Stimulated activated CD8-positive, alpha-beta memory T cell treated with anti-CD3 and anti-CD28 coated beads, Interleukin-4, amount 100 ng/mL, for 1 hour (primary cell): ENCODE measurements around the gene PGLYRP2.

Experiments
- DNase-seq, 2 donors: peaks; one replicate each; pipeline ENCODE4 v3.0.0-alpha.2; 2020; ENCODE audit warnings: low read depth in 2 of 2, low spot score in 1 of 2

PGLYRP2 gene

DNA sequence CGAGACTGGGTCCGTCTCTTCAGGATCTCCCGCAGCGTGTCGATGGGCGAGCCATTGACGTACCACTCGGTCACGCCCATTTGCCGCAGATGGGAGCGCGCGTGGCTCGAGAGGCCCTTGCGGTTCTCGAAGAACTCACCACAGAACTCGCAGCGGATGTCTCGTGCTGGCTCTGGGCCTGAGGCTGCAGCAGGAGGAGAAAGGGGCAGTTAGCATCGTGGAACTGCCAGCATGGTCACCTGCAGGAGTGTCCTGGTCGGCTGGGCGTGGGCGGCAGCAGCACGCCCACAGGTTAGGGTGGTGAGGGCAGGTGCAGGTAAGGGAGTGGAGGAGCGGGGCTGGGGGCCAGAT lies 52.0 kb downstream of the PGLYRP2 start:
- no peak for DNase-seq

DNA sequence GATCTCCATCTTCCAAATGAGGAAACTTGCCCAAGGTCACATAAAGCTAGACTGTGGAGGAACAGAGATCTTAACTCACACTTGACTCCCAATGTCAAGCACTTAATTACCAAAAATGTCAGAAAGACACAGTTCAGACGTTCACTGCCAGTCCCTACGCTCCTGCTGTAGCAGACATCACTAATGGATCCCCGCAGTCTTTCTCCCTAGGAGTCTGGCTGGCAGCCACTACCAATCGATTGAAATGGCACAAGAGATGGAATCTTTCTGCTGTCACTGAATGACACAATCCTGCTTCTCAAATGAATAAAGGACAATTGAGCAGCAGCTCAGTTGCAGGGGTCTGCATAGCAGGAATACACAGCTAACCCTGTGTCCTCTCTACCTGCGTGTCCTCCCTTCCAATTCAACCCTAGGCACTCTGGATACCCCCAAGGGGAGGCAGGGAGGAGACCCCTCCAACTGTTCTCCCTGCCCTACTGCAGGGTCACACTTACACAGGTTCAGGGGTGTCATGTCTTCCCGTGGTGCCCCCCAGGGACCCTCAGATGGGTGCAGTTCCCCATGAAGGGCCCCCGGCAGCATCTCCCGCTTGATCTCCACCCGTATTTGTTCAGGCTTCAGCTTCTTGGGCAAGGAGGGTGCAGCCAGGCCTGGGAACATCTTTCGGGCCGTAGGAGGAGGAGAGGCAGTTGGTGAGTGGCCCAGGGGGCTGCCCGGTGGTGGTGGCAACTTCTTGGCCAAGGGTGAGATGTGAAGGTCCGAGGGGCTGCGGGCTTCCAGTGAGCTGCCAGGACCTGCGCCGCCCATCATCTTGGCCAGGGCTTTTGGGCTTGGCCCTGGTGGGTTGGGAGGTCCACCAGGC lies 52.6 kb downstream of the PGLYRP2 start:
- no peak for DNase-seq

DNA sequence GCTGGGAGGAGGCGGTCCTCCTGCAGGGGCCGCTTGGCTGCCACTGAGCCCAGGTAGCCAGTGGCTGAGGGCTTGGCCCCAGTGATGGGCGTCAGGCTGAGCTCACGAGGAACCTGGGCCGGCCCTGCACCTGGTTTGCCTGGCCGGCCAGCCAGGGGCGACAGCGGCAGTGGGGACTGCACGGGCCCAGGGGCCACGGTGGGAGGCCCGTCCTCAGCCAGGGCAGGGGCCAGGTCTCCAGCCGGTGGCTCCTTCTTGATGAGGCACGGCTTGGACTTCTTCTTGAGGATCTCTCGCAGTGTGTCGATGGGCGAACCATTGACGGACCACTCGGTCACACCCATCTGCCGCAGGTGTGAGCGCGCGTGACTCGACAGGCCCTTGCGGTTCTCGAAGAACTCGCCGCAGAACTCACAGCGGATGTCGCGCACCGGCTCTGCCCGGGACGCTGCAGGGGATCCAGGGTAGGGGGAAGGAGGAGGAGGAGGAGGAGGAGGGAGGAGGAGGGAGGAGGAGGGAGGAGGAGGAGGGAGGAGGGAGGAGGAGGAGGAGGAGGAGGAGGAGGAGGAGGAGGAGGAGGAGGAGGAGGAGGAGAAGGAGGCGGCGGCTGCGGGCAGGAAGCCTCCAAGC lies 53.9 kb downstream of the PGLYRP2 start:
- no peak for DNase-seq

DNA sequence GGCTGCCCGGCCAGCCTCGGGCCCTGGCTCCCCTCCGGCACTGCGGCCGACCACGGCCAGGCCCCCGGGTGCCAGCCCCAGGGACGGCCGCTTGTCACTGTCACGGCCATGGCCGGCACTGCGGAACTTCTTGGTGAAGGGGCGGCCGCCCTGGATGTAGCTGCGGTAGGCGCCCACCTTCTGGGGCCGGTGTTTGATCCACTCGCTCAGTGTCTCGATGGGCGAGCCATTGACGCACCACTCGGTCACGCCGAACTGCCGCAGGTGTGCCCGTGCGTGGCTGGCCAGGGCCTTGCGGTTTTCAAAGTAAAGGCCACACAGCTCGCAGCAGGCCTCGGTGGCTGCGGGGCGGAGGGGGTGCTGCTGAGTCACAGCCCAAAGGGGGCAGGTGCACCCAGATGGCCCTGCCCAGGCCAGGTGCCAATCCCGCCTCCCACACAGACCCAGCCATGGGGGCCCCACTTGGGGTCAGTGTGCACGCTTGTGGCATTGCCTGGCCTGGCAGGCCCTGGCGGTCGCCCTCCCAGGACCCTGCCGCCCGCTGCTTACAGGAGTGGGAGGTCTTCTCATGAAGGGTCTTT lies 54.5 kb downstream of the PGLYRP2 start:
- no peak for DNase-seq

DNA sequence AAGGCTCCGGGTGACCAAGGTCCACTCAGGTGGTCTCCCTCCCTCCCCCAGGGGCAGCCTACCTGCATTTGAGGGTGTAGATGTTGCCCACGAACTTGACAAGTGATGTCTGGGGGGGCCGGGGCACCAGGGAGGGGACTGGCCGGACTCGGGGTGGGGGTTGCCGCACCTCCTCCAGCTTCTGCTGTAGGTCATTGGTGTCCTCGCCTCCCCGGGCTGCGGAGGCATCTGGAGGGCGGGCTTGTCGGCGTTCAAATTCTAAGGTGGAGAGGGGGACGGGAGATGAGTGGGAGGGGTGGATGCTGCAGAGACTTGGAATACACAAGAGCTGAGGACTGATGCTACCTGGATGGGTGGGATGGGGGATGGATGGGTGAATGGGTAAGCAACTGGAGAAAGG lies 55.2 kb downstream of the PGLYRP2 start:
- DNase-seq: no peak

DNA sequence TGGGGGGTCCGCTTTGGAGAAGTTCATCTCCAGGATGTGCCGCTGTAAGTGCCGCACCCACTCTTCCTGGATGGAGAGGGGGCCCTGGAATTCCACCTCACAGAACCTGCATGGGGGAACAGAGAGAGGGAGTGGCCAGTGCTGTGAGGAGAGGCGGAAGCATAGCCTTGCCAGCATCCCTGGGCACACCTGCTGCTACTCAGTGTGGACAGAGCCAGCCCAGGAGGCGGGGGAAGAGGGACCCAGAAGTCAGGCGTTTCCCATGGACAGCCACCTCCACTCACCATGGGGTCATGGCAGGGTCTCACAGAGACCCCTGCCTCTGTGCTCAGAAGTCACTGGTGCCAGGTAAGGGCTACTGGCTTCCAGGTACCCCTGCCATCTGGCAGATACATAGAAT lies 56.2 kb downstream of the PGLYRP2 start:
- no peak for DNase-seq

DNA sequence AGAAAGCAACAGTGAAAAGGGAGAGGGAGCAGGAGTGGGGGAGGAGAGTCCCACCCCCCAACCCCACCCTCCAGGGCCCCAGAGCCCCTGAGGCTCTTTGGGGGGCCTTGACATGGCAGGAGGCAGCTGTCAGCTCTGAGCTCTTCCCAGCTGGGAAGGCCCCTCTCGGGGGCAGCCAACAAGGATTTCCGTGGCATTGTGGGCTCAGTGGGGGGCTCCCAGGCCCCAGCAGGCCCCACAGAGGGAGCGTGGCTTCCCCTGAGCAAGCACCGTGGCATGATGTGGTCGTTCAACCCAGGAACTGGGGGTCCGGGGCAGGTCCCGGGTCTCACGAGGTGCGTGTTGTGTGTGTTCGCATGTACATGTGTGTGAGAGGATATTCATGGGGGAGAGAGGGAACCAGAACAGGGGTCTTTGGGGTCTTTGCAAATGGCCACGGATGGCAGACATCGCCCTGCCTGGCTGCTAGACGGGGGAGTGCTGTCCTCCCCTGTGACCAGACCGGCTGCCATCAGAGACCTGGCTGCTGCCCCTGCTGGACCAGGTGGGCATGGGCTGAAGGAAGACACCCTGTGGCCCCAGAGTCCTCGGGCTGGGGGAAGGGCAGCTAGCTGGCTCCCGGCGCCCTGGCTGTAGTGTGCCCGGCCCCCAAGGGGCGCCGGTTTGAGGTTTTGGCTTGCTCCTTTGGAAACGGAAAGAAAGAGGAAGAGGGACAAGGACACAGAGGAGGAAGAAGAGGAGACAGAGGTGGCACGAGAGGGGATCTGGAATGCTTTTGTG lies 56.8 kb downstream of the PGLYRP2 start:
- DNase-seq: no peak

DNA sequence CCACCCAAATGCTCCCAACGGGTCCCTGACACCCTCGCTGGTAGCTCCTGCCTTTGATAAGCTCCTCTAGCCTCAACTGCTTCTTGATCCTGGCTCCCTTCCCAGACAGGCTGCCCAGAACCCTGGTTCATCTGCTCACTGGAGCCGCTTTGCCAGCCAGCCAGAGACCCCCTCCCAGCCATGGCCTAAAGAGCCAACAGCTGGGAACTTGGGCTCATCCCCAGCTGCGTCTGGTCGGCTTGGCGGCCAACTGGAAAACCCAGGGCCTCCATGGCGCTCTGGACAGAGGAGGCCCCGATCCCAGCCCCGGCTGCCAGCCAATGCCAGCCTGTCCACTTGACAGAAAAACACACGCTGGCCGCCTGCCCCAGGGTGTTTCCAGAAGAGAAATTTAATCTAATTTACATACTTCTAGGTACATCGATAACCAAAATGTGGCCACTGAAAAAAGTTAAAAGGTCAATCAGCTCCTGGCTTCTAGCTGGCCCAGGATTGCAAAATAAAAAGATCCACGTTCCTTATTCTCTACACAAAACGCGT lies 57.5 kb downstream of the PGLYRP2 start:
- DNase-seq: no peak

DNA sequence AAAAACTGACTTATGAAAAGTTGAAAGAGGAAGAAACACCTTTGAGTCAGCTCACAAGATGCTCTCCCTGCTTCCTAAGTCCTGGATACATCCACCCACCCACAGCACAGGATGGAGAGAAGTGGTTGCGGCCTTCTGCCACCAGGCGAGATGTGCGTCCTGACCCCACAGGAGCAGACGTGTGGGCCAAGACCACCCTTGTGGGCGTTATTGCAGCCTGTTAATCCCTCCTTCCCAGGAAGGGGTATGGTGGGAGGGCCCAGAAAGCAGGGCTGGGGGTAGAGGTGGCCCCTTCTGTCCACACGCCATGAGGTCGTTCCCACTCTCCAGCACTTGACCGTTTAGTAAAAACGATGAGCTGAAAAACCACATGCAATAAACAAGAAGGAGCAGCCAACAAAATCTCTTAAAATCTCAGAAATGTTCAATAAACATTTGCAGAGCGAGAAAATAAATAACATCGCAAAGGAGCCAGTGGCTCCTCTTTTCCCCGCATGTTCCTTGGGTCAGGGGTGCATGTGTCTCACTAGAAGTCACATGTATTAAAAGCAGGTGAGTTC lies 58.1 kb downstream of the PGLYRP2 start:
- no peak for DNase-seq

DNA sequence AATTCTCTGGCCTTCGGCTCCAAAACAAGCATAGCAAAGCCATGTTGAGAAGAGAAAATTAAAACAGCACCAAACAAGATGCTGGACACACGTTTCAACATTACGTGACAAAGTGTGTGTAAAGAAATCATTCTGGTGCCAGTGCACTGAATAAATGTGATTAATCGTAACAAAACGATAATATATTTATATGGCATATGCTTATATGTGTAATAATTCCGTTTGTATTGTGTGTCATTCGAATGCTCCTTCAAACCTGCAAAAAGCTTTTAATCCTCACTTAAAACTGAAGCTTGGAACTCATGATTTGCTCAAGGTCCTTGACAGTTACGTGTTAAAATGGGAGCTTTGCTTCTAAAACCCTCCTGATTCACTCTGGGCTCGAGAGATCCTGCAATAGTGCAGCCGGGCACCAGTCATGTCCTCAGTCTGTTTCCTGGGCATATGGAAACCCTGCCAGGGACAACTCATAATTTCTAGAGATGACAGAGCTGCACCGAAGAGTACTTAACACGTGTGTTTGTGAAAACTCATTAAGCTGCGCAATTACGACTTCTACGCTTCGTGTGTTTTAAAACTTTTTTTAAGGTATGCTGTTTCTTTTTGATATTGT lies 59.8 kb downstream of the PGLYRP2 start:
- no peak for DNase-seq
